HuH-7 (cell line): ENCODE data around the gene PI4KA.
"Not testable (repeated sequence)": the region's sequence is repeated elsewhere in the genome, so short reads cannot be mapped to it uniquely, and the experiment has no call there.

Experiments
- DNase-seq: peaks from one replicate; pipeline ENCODE4 v3.0.0; 2011; ENCODE audit warnings: low spot score

The PI4KA gene

GRCh38 chr22:20724676-20725454, 133.7 kb downstream of the PI4KA start:
- no peak for DNase-seq

- DNase-seq = no peak
Measured at GRCh38 chr22:20721409-20722218, 137.0 kb downstream of the PI4KA start.

- DNase-seq = no peak
Measured at GRCh38 chr22:20720692-20721408, 137.8 kb downstream of the PI4KA start.

GRCh38 chr22:20718727-20719126, 139.9 kb downstream of the PI4KA start:
- not testable (repeated sequence) for DNase-seq

DNA sequence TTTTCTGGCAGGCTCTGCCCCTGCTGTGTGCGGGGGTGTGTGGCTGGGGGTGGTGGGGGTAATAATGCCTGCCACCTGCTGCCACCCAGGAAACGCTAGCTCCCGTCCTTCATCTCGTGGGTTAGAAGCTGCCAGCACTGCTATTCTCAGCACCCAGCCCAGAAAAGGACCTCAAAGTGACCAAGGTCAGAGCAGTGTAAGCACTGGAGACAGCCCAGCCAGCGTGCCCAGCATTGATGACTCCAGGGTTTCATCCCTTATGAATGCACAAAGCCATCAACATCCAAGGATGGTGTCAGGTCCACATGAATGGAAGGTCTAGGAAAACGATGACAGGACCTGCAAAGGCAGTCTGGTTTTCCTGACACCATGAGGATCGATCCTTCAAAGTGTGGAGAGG, 140.6 kb downstream of the PI4KA start:
- DNase-seq = not testable (repeated sequence)

DNA sequence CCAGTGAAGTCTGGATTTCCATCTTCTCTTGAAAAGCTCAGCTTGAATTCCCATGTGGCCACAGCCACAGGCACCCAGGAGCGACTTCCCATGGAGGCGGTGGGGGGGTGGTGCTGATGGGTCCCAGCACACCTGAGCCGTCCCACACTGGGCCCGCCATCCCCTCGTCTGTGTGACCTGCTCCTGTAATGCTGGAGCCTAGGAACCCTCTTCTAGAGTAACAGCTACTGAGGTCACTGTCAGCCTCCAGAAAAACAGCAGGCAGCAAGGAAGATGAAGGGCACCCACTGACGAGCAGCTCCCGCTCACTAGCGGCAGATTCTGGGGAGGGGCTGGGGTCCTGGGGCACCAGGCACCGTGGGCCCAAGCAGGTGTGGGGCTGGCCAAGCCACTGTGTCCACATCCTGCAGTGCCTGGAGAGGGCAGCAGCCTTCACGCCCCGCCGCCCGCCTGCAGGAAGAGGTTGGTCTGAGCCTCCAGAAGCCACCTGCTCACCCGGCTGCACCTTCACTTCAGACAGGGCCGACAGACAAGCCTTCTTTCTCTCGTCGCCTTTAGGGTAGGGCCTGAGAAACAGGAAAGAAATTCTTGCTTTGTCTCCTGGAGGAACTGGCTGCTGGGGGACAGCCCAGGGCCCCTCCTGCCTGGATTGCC, 141.3 kb downstream of the PI4KA start:
- DNase-seq = not testable (repeated sequence)

- DNase-seq = not testable (repeated sequence)
Measured at GRCh38 chr22:20713116-20713515, 145.5 kb downstream of the PI4KA start.

GRCh38 chr22:20709966-20710365, 148.6 kb downstream of the PI4KA start:
- not testable (repeated sequence) for DNase-seq

GRCh38 chr22:20707549-20708118, 151.0 kb downstream of the PI4KA start:
- not testable (repeated sequence) for DNase-seq

- not testable (repeated sequence) for DNase-seq
Measured at GRCh38 chr22:20703816-20704609, 154.6 kb downstream of the PI4KA start.

GRCh38 chr22:20703414-20703806, 155.2 kb downstream of the PI4KA start:
- DNase-seq = not testable (repeated sequence)

GRCh38 chr22:20702546-20703413, 155.8 kb downstream of the PI4KA start:
- peak; percentile 69 for DNase-seq

GRCh38 chr22:20702175-20702545, 156.5 kb downstream of the PI4KA start:
- DNase-seq = not testable (repeated sequence)

DNA sequence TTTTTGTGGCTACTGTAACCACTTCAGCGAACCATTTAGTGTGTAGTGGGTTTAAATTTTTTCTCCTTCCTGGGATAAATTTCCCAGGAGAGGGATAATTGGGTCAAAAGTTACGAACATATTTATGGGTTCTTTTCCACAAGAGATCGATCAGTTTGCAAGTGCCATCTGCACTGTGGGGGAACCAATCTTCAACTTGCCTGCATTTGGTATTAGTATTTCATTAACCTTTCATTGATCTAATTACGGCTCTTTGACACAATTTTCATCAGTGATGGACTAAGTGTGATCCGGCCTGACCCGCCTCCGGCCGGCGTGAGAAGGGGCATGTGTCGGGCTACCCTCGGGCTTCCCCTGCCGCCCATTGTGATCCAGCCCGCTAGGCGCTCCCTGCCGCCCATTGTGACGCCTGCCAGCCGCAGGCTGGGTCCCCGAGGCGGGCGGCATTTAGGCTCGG, 156.9 kb downstream of the PI4KA start:
- not testable (repeated sequence) for DNase-seq

DNA sequence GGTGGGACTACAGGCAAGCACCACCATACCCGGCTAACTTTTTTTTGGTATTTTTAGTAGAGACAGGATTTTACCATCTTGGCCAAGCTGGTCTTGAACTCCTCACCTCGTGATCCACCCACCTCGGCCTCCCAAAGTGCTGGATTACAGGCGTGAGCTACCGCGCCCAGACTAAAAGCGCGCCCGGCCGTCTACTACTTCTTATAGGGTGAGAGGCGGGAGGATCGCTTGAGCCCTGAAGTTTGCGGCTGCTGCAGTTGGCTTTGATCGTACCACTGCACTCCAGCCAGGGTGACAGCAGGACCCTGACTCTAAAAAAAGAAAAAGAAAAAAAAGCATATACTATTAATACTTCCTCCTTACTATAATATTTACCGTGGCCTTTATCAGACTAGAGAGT, 158.3 kb downstream of the PI4KA start:
- DNase-seq = not testable (repeated sequence)

DNA sequence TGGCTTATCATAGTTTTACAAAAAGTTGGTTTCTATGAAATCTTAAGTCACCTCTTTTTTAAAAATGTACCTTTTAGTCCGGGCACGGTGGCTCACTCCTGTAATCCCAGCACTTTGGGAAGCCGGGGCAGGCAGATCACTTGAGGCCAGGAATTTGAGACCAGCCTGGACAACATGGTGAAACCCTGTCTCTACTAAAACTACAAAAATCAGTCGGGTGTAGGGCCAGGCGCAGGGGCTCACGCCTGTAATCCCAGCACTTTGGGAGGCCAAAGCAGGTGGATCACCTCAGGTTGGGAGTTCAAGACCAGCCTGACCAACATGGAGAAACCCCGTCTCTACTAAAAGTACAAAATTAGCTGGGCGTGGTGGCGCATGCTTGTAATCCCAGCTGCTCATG, 158.8 kb downstream of the PI4KA start:
- DNase-seq = not testable (repeated sequence)

DNA sequence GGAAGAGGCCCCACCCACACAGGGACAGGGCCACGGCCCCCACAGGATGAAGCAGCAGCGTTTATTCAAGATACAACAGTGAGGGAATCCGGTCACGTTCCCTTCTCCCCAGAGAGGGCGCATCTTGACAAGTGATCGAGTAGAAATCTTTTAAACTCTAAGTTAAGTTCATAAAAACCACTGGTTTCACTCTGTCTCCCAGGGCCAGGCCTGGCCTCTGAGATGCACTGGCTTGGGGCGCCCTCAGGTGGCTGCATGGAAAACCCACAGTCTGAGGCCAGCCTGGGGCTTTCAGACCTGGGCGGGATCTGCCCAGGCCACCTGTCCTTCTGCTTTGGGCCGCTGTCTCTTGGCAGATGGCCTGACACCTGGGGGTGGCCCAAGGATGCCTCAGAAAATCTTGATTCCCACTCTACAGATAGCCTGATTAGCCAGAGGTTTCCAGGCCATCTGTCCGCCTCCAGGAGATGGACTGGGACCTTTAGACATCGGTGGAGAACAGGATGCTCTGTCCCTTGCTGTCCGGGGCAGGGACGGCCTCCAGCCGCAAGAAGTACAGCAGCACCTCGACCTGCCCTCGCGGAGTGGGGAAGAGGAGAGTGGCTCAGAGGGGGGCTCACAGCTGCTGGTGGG, 161.0 kb downstream of the PI4KA start:
- DNase-seq = peak; percentile 64

GRCh38 chr22:20696056-20696455, 162.6 kb downstream of the PI4KA start:
- DNase-seq = not testable (repeated sequence)

- DNase-seq = not testable (repeated sequence)
Measured at GRCh38 chr22:20695205-20695604, 163.4 kb downstream of the PI4KA start.
